PFSK-1 (cell line): Measurements from ENCODE around the gene TLR3.

ENCODE experiments used
- FOXP2 ChIP-seq: optimal IDR thresholded peaks from 2 replicates; pipeline ENCODE3; 2011; ENCODE audit warnings: borderline replicate concordance, control low read depth, inconsistent platforms; ENCODE audit not compliant: insufficient read depth; ENCODE audit errors: extremely low read length, extremely low read depth
- POLR2AphosphoS5 ChIP-seq: IDR thresholded peaks from 2 replicates; pipeline ENCODE4 v1.6.1; 2012; ENCODE audit warnings: low read depth, mild to moderate bottlenecking, control low read depth, low read length, moderate library complexity
- SIN3A ChIP-seq: IDR thresholded peaks from 2 replicates; pipeline ENCODE4 v1.6.1; 2012; ENCODE audit warnings: mild to moderate bottlenecking, low read length, moderate library complexity, borderline replicate concordance; ENCODE audit not compliant: insufficient read depth
- TAF1 ChIP-seq: IDR thresholded peaks from 2 replicates; pipeline ENCODE4 v1.6.1; 2012; ENCODE audit warnings: low read length, control low read depth, borderline replicate concordance; ENCODE audit not compliant: insufficient read depth
- TF ChIP-seq, protein P1 (sequence below), 2 experiments: IDR thresholded peaks; 2 replicates each; pipeline versions ENCODE4 v1.6.1 to v1.8.0; 2011 to 2012; ENCODE audit warnings: low read depth in 2 of 2, low read length in 2 of 2, control low read depth in 1 of 2, inconsistent platforms in 1 of 2, mild to moderate bottlenecking in 1 of 2, moderate library complexity in 1 of 2; ENCODE audit not compliant: insufficient read depth in 1 of 2

TLR3 gene

DNA sequence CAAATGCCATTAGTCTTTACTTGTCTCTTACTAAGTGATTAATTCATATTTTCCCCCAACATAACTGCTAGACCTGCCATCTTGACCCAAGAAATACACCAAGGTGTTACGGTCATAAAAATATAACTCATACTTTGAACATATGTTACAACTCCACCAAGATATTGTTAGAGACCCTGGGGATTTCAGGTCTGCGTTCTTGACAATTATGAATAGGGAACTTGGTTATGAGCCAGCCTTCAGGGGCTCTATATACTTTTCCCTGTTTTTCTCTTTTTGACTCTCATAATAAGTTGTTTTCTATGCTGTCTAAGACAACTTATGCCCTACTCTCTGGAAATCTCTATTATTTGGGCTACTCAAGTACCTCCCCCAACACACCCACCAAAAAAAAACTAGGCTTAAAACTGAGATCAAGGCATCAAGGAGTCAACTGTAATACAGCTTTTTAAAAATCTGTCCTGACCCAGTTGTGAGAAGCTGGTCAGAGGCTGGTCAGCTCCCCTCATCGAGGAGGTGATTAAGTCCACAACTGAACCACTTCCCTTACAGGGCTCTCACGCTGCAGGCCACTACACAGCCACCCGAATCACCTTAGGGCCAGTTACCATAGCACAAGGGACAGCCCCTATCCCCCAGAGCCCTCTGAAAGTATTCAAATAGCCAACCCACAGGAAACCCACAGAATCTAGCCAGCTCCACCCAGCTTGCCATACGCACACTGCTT is 10.5 kb upstream of the TLR3 start:
- TF ChIP-seq POLR2AphosphoS5 (no peak), SIN3A (no peak), TAF1 (no peak)

DNA sequence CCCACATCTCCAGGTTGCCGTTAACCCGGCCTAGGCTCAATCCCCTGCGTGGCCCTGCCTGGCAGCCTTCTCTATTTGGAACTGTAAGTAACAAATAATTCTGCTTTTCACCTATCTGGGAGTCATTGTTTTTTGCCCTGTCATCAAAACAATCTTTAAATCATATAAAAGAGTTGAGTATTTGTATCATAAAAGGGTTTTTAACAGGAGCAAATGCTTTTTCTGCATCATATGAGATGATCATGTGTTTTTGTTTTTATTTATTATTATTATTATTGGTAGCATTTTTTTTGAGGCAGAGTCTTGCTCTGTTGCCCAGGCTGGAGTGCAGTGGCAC is 10.0 kb upstream of the TLR3 start:
- TF ChIP-seq SIN3A (no peak), FOXP2 (no peak), TAF1 (no peak), POLR2AphosphoS5 (no peak)
- TF ChIP-seq, protein P1, sequence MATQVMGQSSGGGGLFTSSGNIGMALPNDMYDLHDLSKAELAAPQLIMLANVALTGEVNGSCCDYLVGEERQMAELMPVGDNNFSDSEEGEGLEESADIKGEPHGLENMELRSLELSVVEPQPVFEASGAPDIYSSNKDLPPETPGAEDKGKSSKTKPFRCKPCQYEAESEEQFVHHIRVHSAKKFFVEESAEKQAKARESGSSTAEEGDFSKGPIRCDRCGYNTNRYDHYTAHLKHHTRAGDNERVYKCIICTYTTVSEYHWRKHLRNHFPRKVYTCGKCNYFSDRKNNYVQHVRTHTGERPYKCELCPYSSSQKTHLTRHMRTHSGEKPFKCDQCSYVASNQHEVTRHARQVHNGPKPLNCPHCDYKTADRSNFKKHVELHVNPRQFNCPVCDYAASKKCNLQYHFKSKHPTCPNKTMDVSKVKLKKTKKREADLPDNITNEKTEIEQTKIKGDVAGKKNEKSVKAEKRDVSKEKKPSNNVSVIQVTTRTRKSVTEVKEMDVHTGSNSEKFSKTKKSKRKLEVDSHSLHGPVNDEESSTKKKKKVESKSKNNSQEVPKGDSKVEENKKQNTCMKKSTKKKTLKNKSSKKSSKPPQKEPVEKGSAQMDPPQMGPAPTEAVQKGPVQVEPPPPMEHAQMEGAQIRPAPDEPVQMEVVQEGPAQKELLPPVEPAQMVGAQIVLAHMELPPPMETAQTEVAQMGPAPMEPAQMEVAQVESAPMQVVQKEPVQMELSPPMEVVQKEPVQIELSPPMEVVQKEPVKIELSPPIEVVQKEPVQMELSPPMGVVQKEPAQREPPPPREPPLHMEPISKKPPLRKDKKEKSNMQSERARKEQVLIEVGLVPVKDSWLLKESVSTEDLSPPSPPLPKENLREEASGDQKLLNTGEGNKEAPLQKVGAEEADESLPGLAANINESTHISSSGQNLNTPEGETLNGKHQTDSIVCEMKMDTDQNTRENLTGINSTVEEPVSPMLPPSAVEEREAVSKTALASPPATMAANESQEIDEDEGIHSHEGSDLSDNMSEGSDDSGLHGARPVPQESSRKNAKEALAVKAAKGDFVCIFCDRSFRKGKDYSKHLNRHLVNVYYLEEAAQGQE (IDR thresholded peaks at IDR 0.05; ENCODE audit: insufficient read depth in 1 of 2, low read depth in 2 of 2, low read length in 2 of 2) = no peak

DNA sequence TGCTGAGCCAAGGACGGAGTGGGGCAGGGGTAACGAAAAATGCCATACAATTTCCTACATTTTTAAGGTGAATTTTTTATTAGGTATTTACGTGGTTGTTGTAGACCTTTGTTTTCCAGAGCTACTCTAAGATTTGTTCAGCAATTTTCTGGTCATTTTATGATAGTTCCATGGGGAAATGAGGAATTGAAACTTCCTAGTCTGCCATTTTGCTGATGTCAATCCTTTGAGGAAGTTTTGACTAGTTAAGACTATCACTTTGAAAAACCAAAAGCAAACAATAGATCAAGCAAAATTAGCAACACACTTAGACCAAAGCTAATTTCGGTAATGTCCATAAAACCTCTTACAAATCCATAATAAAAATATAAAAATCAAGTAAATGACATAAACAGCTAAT is 7.0 kb upstream of the TLR3 start:
- TF ChIP-seq SIN3A = no peak
- TF ChIP-seq FOXP2 = no peak
- no peak for TF ChIP-seq TAF1
- TF ChIP-seq POLR2AphosphoS5 = no peak
- TF ChIP-seq, protein P1 (IDR thresholded peaks at IDR 0.05; ENCODE audit: insufficient read depth in 1 of 2, low read depth in 2 of 2, low read length in 2 of 2) = no peak

DNA sequence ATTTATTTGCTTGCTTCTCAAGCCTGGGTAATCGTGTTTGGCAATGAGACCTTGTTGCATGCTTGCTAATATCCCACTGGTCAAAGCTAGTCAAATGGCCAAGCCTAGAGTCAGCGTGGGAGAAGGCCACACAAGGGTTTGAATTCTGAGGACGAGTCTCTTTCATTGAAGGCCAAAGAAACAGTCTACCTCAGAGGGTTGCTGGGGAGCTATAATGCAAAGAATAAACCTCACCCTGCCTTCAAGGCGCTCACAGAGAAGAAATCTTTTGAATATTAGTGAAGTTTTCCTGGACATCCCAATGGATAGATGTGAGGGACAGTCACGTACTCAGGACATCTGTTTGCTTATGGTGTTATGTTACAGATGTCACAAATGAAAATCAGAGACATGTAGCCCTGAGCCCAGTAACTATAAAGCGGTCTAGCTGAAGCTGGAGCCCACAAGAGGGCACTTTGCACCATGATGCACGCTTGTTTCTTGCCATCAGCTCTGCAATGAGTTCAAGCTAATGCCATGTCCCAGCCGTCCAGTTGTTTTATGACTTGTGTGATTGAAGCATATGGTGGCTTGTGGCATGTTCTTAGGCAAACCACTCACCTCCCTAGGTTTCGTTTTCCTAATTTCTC is 1.1 kb upstream of the TLR3 start:
- no peak for TF ChIP-seq FOXP2

DNA sequence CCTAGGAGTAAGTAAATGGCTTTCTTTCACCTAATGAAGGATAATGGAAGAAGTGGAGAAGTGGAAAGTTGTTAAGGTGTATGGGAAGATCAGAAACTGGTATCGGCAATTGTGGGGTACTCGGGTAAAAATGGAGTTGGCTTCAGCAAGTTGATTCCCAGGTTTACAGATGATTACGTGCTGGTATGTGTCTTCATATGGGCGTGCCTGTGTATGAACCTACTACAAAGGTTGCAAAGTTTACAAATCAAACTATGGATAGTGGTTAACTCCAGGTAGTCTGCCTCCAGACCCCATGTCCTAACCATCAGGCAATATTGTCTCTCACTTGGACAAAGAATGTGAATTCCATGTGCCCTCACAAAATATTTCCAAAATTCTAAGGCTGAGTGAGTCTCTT is 773 bp downstream of the TLR3 start:
- TF ChIP-seq, protein P1 (IDR thresholded peaks at IDR 0.05; ENCODE audit: insufficient read depth in 1 of 2, low read depth in 2 of 2, low read length in 2 of 2) = no peak
- TF ChIP-seq POLR2AphosphoS5 (no peak), TAF1 (no peak), FOXP2 (no peak), SIN3A (no peak)

DNA sequence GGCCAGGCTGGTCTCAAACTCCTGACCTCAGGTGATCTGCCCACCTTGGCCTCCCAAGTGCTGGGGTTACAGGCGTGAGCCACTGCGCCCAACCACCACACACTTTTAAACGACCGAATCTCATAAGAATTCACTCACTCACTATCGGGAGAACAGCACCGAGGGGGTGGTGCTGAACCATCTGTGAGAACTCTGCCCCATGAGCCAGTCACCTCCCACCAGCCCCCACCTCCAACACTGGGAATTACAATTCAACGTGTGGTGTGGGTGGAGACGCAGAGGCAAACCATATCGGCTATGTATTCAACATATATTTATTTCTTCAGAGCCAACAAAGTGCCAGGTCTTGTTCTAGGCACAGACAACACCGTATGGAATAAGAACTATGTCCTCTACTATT is 3.6 kb downstream of the TLR3 start:
- TF ChIP-seq TAF1 (no peak), FOXP2 (no peak), POLR2AphosphoS5 (no peak), SIN3A (no peak)
- TF ChIP-seq, protein P1 (IDR thresholded peaks at IDR 0.05; ENCODE audit: insufficient read depth in 1 of 2, low read depth in 2 of 2, low read length in 2 of 2) = no peak
